DMS153 treated with DMSO at 0.1 percent for 48 hours (cell line): ENCODE measurements around the gene CUBN.

Experiments
- DNase-seq: peaks from one replicate; lab custom pipeline; 2025; ENCODE audit not compliant: unreplicated experiment; lab: John Stamatoyannopoulos, UW

The CUBN gene

GRCh38 chr10:16798571-16798970 lies 331.0 kb downstream of the CUBN start:
- DNase-seq, result no peak

DNA sequence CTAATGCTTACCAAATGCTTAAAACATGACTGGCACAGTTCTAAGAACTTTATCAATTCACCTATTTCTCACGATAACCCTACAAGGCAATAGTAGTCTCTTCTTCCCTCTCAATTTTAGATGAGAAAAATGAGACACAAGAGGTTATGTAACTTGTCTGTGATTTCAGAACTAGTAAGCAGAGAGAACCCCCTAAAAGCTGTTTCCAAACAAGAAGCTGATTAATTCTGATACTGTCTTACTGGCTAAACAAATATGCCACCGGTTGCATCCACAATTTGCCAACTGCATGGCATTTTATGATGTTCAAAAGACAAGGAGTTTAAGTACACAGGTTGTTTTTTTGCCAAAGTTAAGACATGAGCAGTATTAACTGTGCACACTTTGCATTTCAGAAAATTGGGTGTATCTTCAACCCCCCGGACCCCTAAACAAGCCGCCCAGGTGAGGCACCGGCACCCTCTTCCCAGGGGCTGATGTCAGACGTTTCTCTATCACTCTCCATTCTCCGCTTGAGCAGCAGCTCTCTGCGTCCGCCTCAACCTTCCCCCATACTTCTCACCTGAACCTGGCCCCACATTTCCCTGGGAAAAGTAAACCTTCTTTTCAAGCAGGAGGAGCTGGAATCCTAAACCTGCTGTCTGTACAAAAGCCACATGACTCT lies 334.1 kb downstream of the CUBN start:
- DNase-seq, result no peak

- no peak for DNase-seq
These were observed 335.6 kb downstream of the CUBN start for GRCh38 chr10:16794005-16794404.

GRCh38 chr10:16792675-16793074 lies 336.9 kb downstream of the CUBN start:
- DNase-seq, result no peak

- no peak for DNase-seq
These were observed 339.8 kb downstream of the CUBN start for GRCh38 chr10:16789765-16790164.

- no peak for DNase-seq
These were observed 340.4 kb downstream of the CUBN start for GRCh38 chr10:16789261-16789660.

GRCh38 chr10:16788778-16789177 lies 340.8 kb downstream of the CUBN start:
- DNase-seq, result no peak

GRCh38 chr10:16788125-16788524 lies 341.5 kb downstream of the CUBN start:
- DNase-seq, result no peak

DNA sequence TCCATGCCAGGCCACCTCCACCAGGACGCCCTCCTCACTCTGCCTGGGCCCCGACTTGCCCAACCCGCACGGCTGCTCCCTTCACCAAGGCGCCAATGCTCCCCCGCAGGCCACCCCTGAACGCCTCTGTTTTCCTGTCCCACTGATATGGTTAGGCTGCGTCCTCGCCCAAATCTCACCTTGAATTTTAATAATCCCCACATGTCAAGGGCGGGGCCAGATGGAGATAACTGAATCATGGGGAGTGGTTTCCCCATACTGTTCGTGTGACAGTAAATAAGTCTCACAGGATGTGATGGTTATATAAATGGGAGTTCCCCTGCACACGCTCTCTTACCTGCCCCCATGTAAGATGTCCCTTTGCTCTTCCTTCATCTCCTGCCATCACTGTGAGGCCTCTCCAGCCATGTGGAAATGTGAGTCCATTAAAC lies 342.2 kb downstream of the CUBN start:
- no peak for DNase-seq

DNA sequence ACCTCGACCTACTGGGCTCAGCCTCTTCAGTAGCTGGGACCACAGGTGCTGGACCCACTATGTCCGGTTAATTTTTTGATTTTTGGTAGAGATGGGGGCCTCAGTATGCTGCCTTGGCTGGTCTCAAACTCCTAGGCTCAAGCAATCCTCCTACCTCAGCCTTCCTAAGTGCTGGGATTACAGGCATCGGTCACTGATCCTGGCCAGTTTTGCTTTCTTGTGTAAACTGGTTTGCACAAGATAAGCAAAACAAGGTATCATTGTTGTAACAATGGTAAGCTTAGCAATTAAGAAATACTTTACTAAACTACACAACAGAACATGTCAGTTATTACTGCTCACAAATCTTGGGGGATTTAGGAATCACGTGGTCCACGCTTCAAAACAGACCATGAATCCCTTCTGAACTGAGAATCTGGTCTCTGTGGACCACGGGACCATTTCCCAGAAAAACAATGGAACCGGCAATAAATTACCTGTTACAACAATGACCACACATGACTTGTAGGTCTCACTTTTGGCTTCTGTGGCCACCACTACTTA lies 349.2 kb downstream of the CUBN start:
- no peak for DNase-seq

DNA sequence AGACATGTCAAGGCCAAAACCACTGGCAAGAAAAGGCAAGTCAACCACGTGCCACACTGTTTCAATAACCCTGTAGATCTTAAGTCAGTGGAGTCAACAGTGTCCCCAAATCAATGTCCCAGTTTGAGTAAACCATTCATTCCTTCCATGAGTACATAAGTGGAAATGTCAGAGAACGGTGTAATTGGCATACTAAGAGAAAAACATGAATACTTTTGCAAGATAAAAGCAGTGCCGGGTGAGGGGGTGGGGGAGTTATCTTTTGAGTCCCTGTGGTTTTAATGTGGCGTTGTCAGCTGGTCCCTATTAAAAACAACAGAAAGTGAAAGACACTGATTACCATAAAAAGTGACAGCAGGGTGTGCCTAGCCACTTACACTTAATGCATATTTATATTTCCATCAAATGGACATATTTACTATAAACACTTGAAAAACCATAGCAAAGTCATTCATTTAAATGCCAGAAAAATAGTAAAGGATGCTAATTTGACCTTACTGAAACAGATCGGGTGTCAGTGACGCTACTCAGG lies 350.2 kb downstream of the CUBN start:
- no peak for DNase-seq

GRCh38 chr10:16777473-16778370 lies 351.9 kb downstream of the CUBN start:
- DNase-seq, result peak; percentile 47

GRCh38 chr10:16776896-16777295 lies 352.7 kb downstream of the CUBN start:
- DNase-seq, result no peak
